ENCODE results near the gene SNX32. TPM values are rescaled to one million over a fixed set of nuclear protein-coding genes. Genes with fewer than 3 reads are reported as not detected.

The SNX32 gene
- total and polyA plus RNA-seq, 2 of the 13 experiments (the other 11 are each of a cell fraction or from before 2014, with no cell fraction given): 0.09 to 0.34 TPM

- TF ChIP-seq ARID5B (CRISPR knock-in tag; IDR thresholded peaks at IDR 0.05) (peak; percentile 25), SIN3A (IDR thresholded peaks at IDR 0.05; ENCODE audit: borderline replicate concordance, low read depth, low read length) (peak; percentile 95), PRPF4 (IDR thresholded peaks at IDR 0.05; ENCODE audit: low read depth, low read length, poor library complexity, severe bottlenecking) (no peak), CBX1 (IDR thresholded peaks at IDR 0.05; ENCODE audit: low read depth) (no peak), YEATS2 (CRISPR knock-in tag; IDR thresholded peaks at IDR 0.05; ENCODE audit: borderline replicate concordance) (peak; percentile 92), ZFP36L2 (CRISPR knock-in tag; IDR thresholded peaks at IDR 0.05) (no peak), DMAP1 (CRISPR knock-in tag; IDR thresholded peaks at IDR 0.05) (peak; percentile 82), ZNF207 (IDR thresholded peaks at IDR 0.05; ENCODE audit: borderline replicate concordance) (no peak), ATF5 (CRISPR knock-in tag; IDR thresholded peaks at IDR 0.05; ENCODE audit: low read depth) (no peak), AKAP8 (CRISPR knock-in tag; IDR thresholded peaks at IDR 0.05) (no peak), ARID4A (CRISPR knock-in tag; IDR thresholded peaks at IDR 0.05; ENCODE audit: borderline replicate concordance) (peak; percentile 89), RFXANK (CRISPR knock-in tag; IDR thresholded peaks at IDR 0.05) (no peak), PTBP1 (IDR thresholded peaks at IDR 0.05; ENCODE audit: low read depth, low read length, poor library complexity, severe bottlenecking) (no peak), ZNF713 (CRISPR knock-in tag; IDR thresholded peaks at IDR 0.05) (no peak), ZNF362 (CRISPR knock-in tag; IDR thresholded peaks at IDR 0.05; ENCODE audit: borderline replicate concordance) (no peak), POLR2A (IDR thresholded peaks at IDR 0.05; ENCODE audit: insufficient read depth in 1 of 2, low read depth in 2 of 2, low read length in 2 of 2) (peak in 1 of 2 experiments; percentile 52; a peak in 1 of 4 replicates), ZNF264 (CRISPR knock-in tag; IDR thresholded peaks at IDR 0.05) (0 out of 2 replicates have a peak, but pooled peaks have one; percentile 63), ZBTB3 (CRISPR knock-in tag; IDR thresholded peaks at IDR 0.05; ENCODE audit: borderline replicate concordance, low read depth) (no peak), ZSCAN25 (CRISPR knock-in tag; IDR thresholded peaks at IDR 0.05) (no peak; the same call in 1 of the 2 replicates)
These were observed 26.8 kb downstream of the SNX32 start, which contains the start of gene MUS81 (continued) for GRCh38 chr11:65860278-65861164.
